ENCODE data around the gene FBRS. TPM values are rescaled to one million over a fixed set of nuclear protein-coding genes. Genes with fewer than 3 reads are reported as not detected.

The FBRS gene
- total and polyA plus RNA-seq, 10 of the 15 experiments (the other 5 are each of a cell fraction or from before 2014, with no cell fraction given), result 0.45 to 87.6 (median 14.6) TPM

DNA sequence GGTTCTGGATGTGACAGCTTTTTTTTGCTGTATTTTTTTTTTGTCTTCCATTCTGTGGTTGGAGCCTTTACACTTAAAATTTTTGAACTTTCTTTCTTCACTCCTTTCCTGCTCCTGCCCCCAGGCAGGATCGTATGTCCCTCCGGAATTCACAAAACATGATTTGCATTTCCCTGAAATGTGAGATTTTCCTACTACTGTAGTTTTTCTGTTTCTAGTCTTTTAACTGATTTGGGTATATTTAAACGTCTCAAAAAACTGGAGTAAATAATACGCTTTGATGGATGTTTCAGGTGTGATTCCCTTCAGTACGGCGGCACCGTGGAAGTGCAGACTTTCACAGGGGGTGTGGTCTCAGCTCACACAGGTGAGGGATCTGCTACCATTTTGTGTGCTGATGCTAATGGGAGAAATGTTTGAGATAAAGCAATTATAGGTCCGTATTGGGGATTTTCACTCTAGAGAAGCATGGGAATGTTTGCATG is 41.4 kb downstream of the FBRS start:
- SMC1A ChIA-PET (ENCODE audit: uncharacterized antibody, unreplicated experiment), result interaction anchor here (1.0 kb wide), 1 partner anchor 202 kb away, joined by 3 read pairs; no protein-coding TSS in a partner anchor
- H3K79me2 ChIP-seq (ENCODE audit: control insufficient read depth, insufficient read depth, low read length), result peaks cover 34% of the 10 kb centered on the region
- peak overlapping the region; percentile 95 for H3K9ac ChIP-seq (ENCODE audit: control insufficient read depth, insufficient read depth, low read length)
- no peaks in the 10 kb centered on the region for H3K27me3 ChIP-seq (replicated peaks in 1 of 2; ENCODE audit: control insufficient read depth in 2 of 2, insufficient read depth in 2 of 2, low read length in 1 of 2)
- peak overlapping the region; percentile 89 for H3K4me2 ChIP-seq (ENCODE audit: control insufficient read depth, insufficient read depth)
- no peaks in the 10 kb centered on the region for H4K20me1 ChIP-seq (ENCODE audit: control insufficient read depth, insufficient read depth)
- H3K9me3 ChIP-seq (replicated peaks; ENCODE audit: control insufficient read depth, insufficient read depth, low read length), result no peaks in the 10 kb centered on the region
- ATAC-seq, result no peak
- POLR2A ChIA-PET, result interaction anchor here (0.8 to 1.9 kb wide), 2 partner anchors 48 to 226 kb away, joined by 4 to 5 read pairs; partner anchors contain the start of gene PHKG2
- peaks cover 10% of the 10 kb centered on the region for H3K4me1 ChIP-seq (ENCODE audit: control insufficient read depth, insufficient read depth, low read length)
- FAIRE-seq, result no peak
- in situ Hi-C loops (cut with MboI), result loop anchor here (5.0 to 10.0 kb wide), 2 partner anchors 37 to 515 kb away; partner anchors contain the start of gene CORO1A
- DNase-seq (ENCODE audit: low read depth, low spot score), result no peak
- BruUV-seq (replicated peaks), result no TSS peak
- CTCF ChIA-PET, result interaction anchor here (1.6 kb wide), 1 partner anchor 242 kb away, joined by 3 read pairs; no protein-coding TSS in a partner anchor
- RAD21 ChIA-PET (ENCODE audit: unreplicated experiment), result interaction anchor here (0.9 kb wide), 1 partner anchor 41 kb away, joined by 3 read pairs; no protein-coding TSS in a partner anchor
- H2AFZ ChIP-seq (ENCODE audit: control insufficient read depth, low read depth, low read length), result no peak overlapping the region
- peak overlapping the region; percentile 78 for H3K4me3 ChIP-seq
- intact Hi-C loops (cut with micrococcal nuclease; ENCODE audit: unreplicated experiment), result loop anchor here (10.0 kb wide), 1 partner anchor 225 kb away; the partner anchor contains the start of gene FBXL19
- peak overlapping the region; percentile 98 for H3K27ac ChIP-seq (ENCODE audit: control insufficient read depth, insufficient read depth)
- TF ChIP-seq WRNIP1 (IDR thresholded peaks at IDR 0.05; ENCODE audit: borderline replicate concordance, low read depth, low read length) (0 out of 2 replicates have a peak, but pooled peaks have one; percentile 86), JUND (IDR thresholded peaks at IDR 0.05; ENCODE audit: low read depth, low read length) (no peak)
- WGBS (ENCODE audit: insufficient coverage, insufficient replicate concordance, low lambda C conversion rate, missing lambda C conversion rate), result 37% methylated on average over 8 of the region's 8 CpGs
- H3K36me3 ChIP-seq (ENCODE audit: control insufficient read depth in 2 of 2, insufficient read depth in 2 of 2, low read length in 1 of 2), result peaks cover 13 to 30% of the 10 kb centered on the region in 2 experiments

DNA sequence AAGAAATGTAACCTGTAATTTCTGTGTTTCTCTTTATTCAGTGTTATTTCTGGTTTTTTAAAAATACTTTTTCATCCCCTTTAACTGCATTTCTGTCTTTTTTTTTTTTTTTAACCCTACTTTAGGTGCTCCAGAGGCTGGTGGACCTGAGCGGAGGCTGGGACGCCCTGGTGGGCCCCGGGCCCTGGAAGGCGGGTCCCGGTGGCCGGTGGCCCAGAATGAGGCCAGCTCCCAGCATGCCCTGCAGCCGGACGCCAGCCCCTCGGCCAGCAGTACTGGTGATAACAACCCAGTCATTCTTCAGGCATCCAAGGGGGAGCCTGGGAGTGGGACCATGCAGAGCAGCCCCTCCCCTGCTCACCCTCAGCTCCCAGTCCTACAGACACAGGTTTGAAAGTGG is 42.3 kb downstream of the FBRS start:
- no peak overlapping the region for H3K27ac ChIP-seq (ENCODE audit: control insufficient read depth, insufficient read depth)
- no peak overlapping the region for H3K9ac ChIP-seq (ENCODE audit: control insufficient read depth, insufficient read depth, low read length)
- BruUV-seq (replicated peaks), result no TSS peak
- peaks cover 10% of the 10 kb centered on the region for H3K4me1 ChIP-seq (ENCODE audit: control insufficient read depth, insufficient read depth, low read length)
- H3K4me2 ChIP-seq (ENCODE audit: control insufficient read depth, insufficient read depth), result peak overlapping the region; percentile 89
- no peaks in the 10 kb centered on the region for H3K9me3 ChIP-seq (replicated peaks; ENCODE audit: control insufficient read depth, insufficient read depth, low read length)
- H3K79me2 ChIP-seq (ENCODE audit: control insufficient read depth, insufficient read depth, low read length), result peaks cover 34% of the 10 kb centered on the region
- no peak for FAIRE-seq
- no peak overlapping the region for H2AFZ ChIP-seq (ENCODE audit: control insufficient read depth, low read depth, low read length)
- no peak for ATAC-seq
- intact Hi-C loops (cut with micrococcal nuclease; ENCODE audit: unreplicated experiment), result no loop called here
- DNase-seq (ENCODE audit: low read depth, low spot score), result no peak
- POLR2A ChIA-PET, result interaction anchor here (1.9 kb wide), 1 partner anchor 47 kb away, joined by 5 read pairs; the partner anchor contains the start of gene PHKG2
- SMC1A ChIA-PET (ENCODE audit: uncharacterized antibody, unreplicated experiment), result interaction anchor here (1.0 kb wide), 1 partner anchor 201 kb away, joined by 3 read pairs; no protein-coding TSS in a partner anchor
- TF ChIP-seq TBL1XR1 (IDR thresholded peaks at IDR 0.05; ENCODE audit: low read depth, low read length) (no peak), NR2C2 (IDR thresholded peaks at IDR 0.05; ENCODE audit: borderline replicate concordance, control insufficient read depth, insufficient read length, low read depth) (no peak), HDGF (IDR thresholded peaks at IDR 0.05) (no peak), TCF12 (IDR thresholded peaks at IDR 0.05; ENCODE audit: low read depth, low read length) (no peak), IKZF1 (conservative IDR thresholded peaks at IDR 0.05) (no peak), E2F4 (IDR thresholded peaks at IDR 0.05; ENCODE audit: low read depth, low read length) (no peak), SMC3 (IDR thresholded peaks at IDR 0.05; ENCODE audit: borderline replicate concordance, low read length) (no peak)
- TF ChIP-seq, protein P1, sequence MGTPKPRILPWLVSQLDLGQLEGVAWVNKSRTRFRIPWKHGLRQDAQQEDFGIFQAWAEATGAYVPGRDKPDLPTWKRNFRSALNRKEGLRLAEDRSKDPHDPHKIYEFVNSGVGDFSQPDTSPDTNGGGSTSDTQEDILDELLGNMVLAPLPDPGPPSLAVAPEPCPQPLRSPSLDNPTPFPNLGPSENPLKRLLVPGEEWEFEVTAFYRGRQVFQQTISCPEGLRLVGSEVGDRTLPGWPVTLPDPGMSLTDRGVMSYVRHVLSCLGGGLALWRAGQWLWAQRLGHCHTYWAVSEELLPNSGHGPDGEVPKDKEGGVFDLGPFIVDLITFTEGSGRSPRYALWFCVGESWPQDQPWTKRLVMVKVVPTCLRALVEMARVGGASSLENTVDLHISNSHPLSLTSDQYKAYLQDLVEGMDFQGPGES (IDR thresholded peaks at IDR 0.05), result no peak
- peaks cover 15 to 35% of the 10 kb centered on the region in 2 experiments for H3K36me3 ChIP-seq (ENCODE audit: control insufficient read depth in 2 of 2, insufficient read depth in 2 of 2, low read length in 1 of 2)
- H3K4me3 ChIP-seq, result no peak overlapping the region
- in situ Hi-C loops (cut with MboI), result no loop called here
- CTCF ChIA-PET, result interaction anchor here (1.8 kb wide), 1 partner anchor 50 kb away, joined by 3 read pairs; the partner anchor contains the start of gene PRR14
- no peaks in the 10 kb centered on the region for H3K27me3 ChIP-seq (replicated peaks in 1 of 2; ENCODE audit: control insufficient read depth in 2 of 2, insufficient read depth in 2 of 2, low read length in 1 of 2)
- H4K20me1 ChIP-seq (ENCODE audit: control insufficient read depth, insufficient read depth), result no peaks in the 10 kb centered on the region
- WGBS (ENCODE audit: insufficient coverage, insufficient replicate concordance, low lambda C conversion rate, missing lambda C conversion rate), result 97% methylated on average over 6 of the region's 9 CpGs
- RAD21 ChIA-PET (ENCODE audit: unreplicated experiment), result no interaction called here
